RWPE2 (cell line): Measurements from ENCODE around the gene ARID5B.

Source experiments
- ATAC-seq: fragments of 200-7000 bp; cut with Tn5 transposase; 3 replicates; pipeline ENCODE4 v1.9.1; 2021; ENCODE audit warnings: low read depth
- DNase-seq: peaks from one replicate; pipeline ENCODE4 v3.0.0-alpha.2; 2020; ENCODE audit warnings: low spot score
- H3K27ac ChIP-seq: fragments of 450-650 bp; 2 replicates; pipeline ENCODE4 v1.5.1; 2017; ENCODE audit warnings: mild to moderate bottlenecking; ENCODE audit not compliant: poor library complexity, severe bottlenecking
- H3K27me3 ChIP-seq: fragments of 250-450 bp; sonication (Bioruptor Pico); 2 replicates; pipeline ENCODE4 v1.5.1; 2021; ENCODE audit warnings: mild to moderate bottlenecking, moderate library complexity; ENCODE audit not compliant: insufficient read depth, poor library complexity, severe bottlenecking
- H3K36me3 ChIP-seq: fragments of 250-450 bp; sonication (Bioruptor Pico); 2 replicates; pipeline ENCODE4 v1.5.1; 2020; ENCODE audit warnings: low read depth, mild to moderate bottlenecking, moderate library complexity
- H3K4me1 ChIP-seq: fragments of 250-450 bp; sonication (Bioruptor Pico); 2 replicates; pipeline ENCODE4 v1.5.1; 2021; ENCODE audit warnings: mild to moderate bottlenecking, moderate library complexity; ENCODE audit not compliant: insufficient read depth, poor library complexity, severe bottlenecking
- H3K4me3 ChIP-seq: fragments of 250-450 bp; sonication (Bioruptor Pico); 2 replicates; pipeline ENCODE4 v1.5.1; 2021; ENCODE audit warnings: mild to moderate bottlenecking, moderate library complexity; ENCODE audit not compliant: severe bottlenecking
- H3K9me3 ChIP-seq: fragments of 250-450 bp; sonication (Bioruptor Pico); 2 replicates; pipeline ENCODE4 v1.5.1; 2021; ENCODE audit warnings: mild to moderate bottlenecking, moderate library complexity; ENCODE audit not compliant: severe bottlenecking
- CTCF ChIP-seq: fragments of 450-650 bp; IDR thresholded peaks from one replicate; pipeline ENCODE4 v1.5.1; 2017; ENCODE audit warnings: mild to moderate bottlenecking, moderate library complexity; ENCODE audit not compliant: poor library complexity, severe bottlenecking

The ARID5B gene

GRCh38 chr10:62127975-62128374 lies 226.5 kb downstream of the ARID5B start:
- Histone ChIP-seq H3K4me1 (peaks cover 12% of the 10 kb centered on the region), H3K27ac (no peak overlapping the region), H3K36me3 (no peaks in the 10 kb centered on the region), H3K4me3 (no peak overlapping the region), H3K9me3 (no peaks in the 10 kb centered on the region), H3K27me3 (no peaks in the 10 kb centered on the region)
- DNase-seq (no peak), ATAC-seq (no peak)
- no peak for TF ChIP-seq CTCF

GRCh38 chr10:62130948-62131347 lies 229.4 kb downstream of the ARID5B start:
- no peak for TF ChIP-seq CTCF
- no peak overlapping the region for H3K4me3 ChIP-seq
- peaks cover 12% of the 10 kb centered on the region for H3K4me1 ChIP-seq
- peak overlapping the region; percentile 55 for H3K27ac ChIP-seq
- ATAC-seq (peak; percentile 94), DNase-seq (no peak)
- H3K27me3 ChIP-seq: no peaks in the 10 kb centered on the region
- no peaks in the 10 kb centered on the region for H3K9me3 ChIP-seq
- H3K36me3 ChIP-seq: no peaks in the 10 kb centered on the region

- H3K27me3 ChIP-seq: no peaks in the 10 kb centered on the region
- DNase-seq (no peak), ATAC-seq (no peak)
- peak overlapping the region; percentile 55 for H3K27ac ChIP-seq
- peaks cover 12% of the 10 kb centered on the region for H3K4me1 ChIP-seq
- no peak overlapping the region for H3K4me3 ChIP-seq
- H3K9me3 ChIP-seq: no peaks in the 10 kb centered on the region
- H3K36me3 ChIP-seq: no peaks in the 10 kb centered on the region
- no peak for TF ChIP-seq CTCF
Observed at GRCh38 chr10:62131724-62132123, 230.2 kb downstream of the ARID5B start.

GRCh38 chr10:62133618-62134017 lies 232.1 kb downstream of the ARID5B start:
- Histone ChIP-seq H3K36me3 (no peaks in the 10 kb centered on the region; the same call in 1 of the 2 replicates), H3K4me1 (peaks cover 21% of the 10 kb centered on the region), H3K27me3 (no peaks in the 10 kb centered on the region), H3K4me3 (no peak overlapping the region), H3K9me3 (peaks cover 6% of the 10 kb centered on the region), H3K27ac (no peak overlapping the region)
- TF ChIP-seq CTCF: no peak
- ATAC-seq (no peak), DNase-seq (no peak)

- Histone ChIP-seq H3K27me3 (no peaks in the 10 kb centered on the region), H3K9me3 (peaks cover 6% of the 10 kb centered on the region), H3K4me1 (peaks cover 9% of the 10 kb centered on the region), H3K36me3 (no peaks in the 10 kb centered on the region; the same call in 1 of the 2 replicates), H3K27ac (peak overlapping the region; percentile 29), H3K4me3 (no peak overlapping the region)
- TF ChIP-seq CTCF: no peak
- DNase-seq (no peak), ATAC-seq (peak; percentile 58)
Observed at GRCh38 chr10:62136931-62137330, 235.4 kb downstream of the ARID5B start.
